K562 (cell line): ENCODE data around the gene DHRS13. TPM values are rescaled to one million over a fixed set of nuclear protein-coding genes. Genes with fewer than 3 reads are reported as not detected.

Source experiments
- CTBP1 ChIP-seq: fragments of 450-650 bp; IDR thresholded peaks from 2 replicates; pipeline ENCODE4 v1.6.1; 2016; ENCODE audit warnings: borderline replicate concordance
- EP300 ChIP-seq: IDR thresholded peaks from 2 replicates; pipeline ENCODE4 v1.6.1; 2012; ENCODE audit warnings: low read length, improper control_type of control experiment
- FOSL1 ChIP-seq: fragments of 200-800 bp; sonication (Bioruptor generic); conservative IDR thresholded peaks from 2 replicates; pipeline ENCODE4 v1.6.1; 2016; ENCODE audit warnings: missing genetic modification characterization, missing compliant biosample characterization
- LEF1 ChIP-seq: fragments of 450-650 bp; IDR thresholded peaks from 2 replicates; pipeline ENCODE4 v1.6.1; 2016; ENCODE audit warnings: mild to moderate bottlenecking
- MEF2D ChIP-seq: conservative IDR thresholded peaks from 2 replicates; pipeline ENCODE4 v1.6.1; 2016; ENCODE audit warnings: low read depth, missing genetic modification characterization, missing compliant biosample characterization
- MXI1 ChIP-seq: IDR thresholded peaks from 2 replicates; pipeline ENCODE4 v1.6.1; 2011; ENCODE audit warnings: low read depth, mild to moderate bottlenecking, improper control_type of control experiment, low read length
- NRF1 ChIP-seq, 2 experiments: fragments of 450-650 bp; IDR thresholded peaks in 1 of 2; conservative IDR thresholded peaks in 1 of 2; 2 replicates each; pipeline ENCODE4 v1.6.1; 2014; ENCODE audit warnings: mild to moderate bottlenecking in 2 of 2
- SMARCA5 ChIP-seq: fragments of 450-650 bp; IDR thresholded peaks from 2 replicates; pipeline ENCODE4 v1.6.1; 2016
- TCF7L2 ChIP-seq: fragments of 150-350 bp; IDR thresholded peaks from 2 replicates; pipeline ENCODE4 v1.6.1; 2016; ENCODE audit warnings: low read depth, mild to moderate bottlenecking, low read length, moderate library complexity
- YBX1 ChIP-seq: fragments of 450-650 bp; IDR thresholded peaks from 2 replicates; pipeline ENCODE4 v1.7.1; 2016; ENCODE audit warnings: mild to moderate bottlenecking
- ZFP36 ChIP-seq: fragments of 150-350 bp; IDR thresholded peaks from 2 replicates; pipeline ENCODE4 v1.6.1; 2018; ENCODE audit warnings: low read length, low read depth; ENCODE audit not compliant: partially characterized antibody
- ZFX ChIP-seq: sonication (generic); formaldehyde crosslinking; IDR thresholded peaks from 2 replicates; pipeline ENCODE4 v1.8.0; 2022; ENCODE audit warnings: mild to moderate bottlenecking, missing genetic modification reagents, moderate library complexity
- ZNF668 ChIP-seq: fragments of 250-450 bp; sonication (Bioruptor Pico); IDR thresholded peaks from 2 replicates; pipeline ENCODE4 v1.8.0; 2022; ENCODE audit warnings: mild to moderate bottlenecking, inconsistent platforms
- ZNF778 ChIP-seq: fragments of 450-650 bp; formaldehyde crosslinking; IDR thresholded peaks from 2 replicates; pipeline ENCODE4 v1.4.0; 2020; ENCODE audit warnings: mild to moderate bottlenecking, moderate library complexity
- polyA plus RNA-seq, 8 experiments: library from polyadenylated mRNA; depleted of rRNA in 4 of 8; stranded (reverse) in 5 of 8; unstranded in 3 of 8; fragments of >200 nt; fragmentation: Nextera tagmentation in 2 of 8; fragmentation: Illumina TruSeq in 1 of 8; extraction: Ambion mirVana in 2 of 8; extraction: Trizol in 1 of 8; gene quantifications; 2 replicates each; pipeline versions ENCODE4 v1.2.1 to v1.2.3, GENCODE V29; 2011 to 2014; ENCODE audit warnings: inconsistent platforms in 1 of 8, missing spikeins in 1 of 8
- total RNA-seq, 7 experiments: library from RNA; depleted of rRNA in 6 of 7; stranded (reverse); fragments of >200 nt in 6 of 7; fragmentation: Illumina TruSeq in 2 of 7; extraction: Trizol in 2 of 7; gene quantifications; 2 replicates each; pipeline versions ENCODE4 v1.2.1 to v1.2.3, GENCODE V29; 2011 to 2021; ENCODE audit warnings: low replicate concordance in 1 of 7
- TF ChIP-seq, protein P1 (sequence below): fragments of 450-650 bp; IDR thresholded peaks from 2 replicates; pipeline ENCODE4 v1.6.1; 2016; ENCODE audit warnings: low read depth
- TF ChIP-seq, protein P2 (sequence below): fragments of 450-650 bp; conservative IDR thresholded peaks from 2 replicates; pipeline ENCODE4 v1.6.1; 2016; ENCODE audit warnings: missing genetic modification characterization, low read depth, mild to moderate bottlenecking, missing compliant biosample characterization, moderate library complexity
- TF ChIP-seq, protein P3 (sequence below): sonication (generic); formaldehyde crosslinking; IDR thresholded peaks from 2 replicates; pipeline ENCODE4 v1.8.0; 2022; ENCODE audit warnings: missing genetic modification reagents, mild to moderate bottlenecking, borderline replicate concordance

Gene DHRS13
- total and polyA plus RNA-seq, 9 of the 15 experiments (the other 6 are each of a cell fraction or from before 2014, with no cell fraction given) = 0.32 to 52.3 (median 34.3) TPM; not detected in 1

DNA sequence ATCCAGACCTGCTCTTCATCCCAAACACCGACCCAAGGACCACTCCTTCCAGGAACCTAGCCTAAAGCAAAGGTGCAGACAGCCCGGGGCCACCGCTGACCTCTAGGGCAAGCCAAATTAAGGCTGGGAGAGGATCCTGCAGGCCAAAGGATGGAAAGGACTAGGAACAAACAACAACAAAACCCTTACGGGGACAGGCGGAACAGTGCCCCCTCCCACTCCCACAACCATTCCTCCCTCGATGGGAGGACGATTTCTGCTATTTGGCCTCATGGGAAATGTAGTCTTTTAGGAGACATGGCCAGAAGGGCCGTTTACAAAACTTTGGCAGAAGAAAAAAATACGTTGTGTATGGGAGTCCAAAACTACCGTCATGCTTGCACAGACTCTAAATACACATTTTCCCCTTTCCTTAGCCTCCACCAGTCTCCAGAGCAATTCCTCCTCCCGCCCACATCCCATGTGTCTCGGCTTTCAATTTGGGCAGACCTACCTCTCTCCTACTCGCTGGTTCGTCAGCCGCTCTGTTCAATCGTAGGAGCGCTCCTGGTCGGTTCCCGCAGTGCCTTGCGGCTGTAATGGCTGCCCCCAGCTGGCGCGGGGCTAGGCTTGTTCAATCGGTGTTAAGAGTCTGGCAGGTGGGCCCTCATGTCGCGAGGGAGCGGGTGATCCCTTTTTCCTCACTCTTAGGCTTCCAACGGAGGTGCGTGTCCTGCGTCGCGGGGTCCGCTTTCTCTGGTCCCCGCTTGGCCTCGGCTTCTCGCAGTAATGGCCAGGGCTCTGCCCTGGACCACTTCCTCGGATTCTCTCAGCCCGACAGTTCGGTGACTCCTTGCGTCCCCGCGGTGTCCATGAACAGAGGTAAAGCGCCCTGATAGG, 48.2 kb downstream of the DHRS13 start, which contains the start of gene ERAL1 (continued):
- TF ChIP-seq MEF2D (tag) (no peak), ZNF668 (0 out of 2 replicates have a peak, but pooled peaks have one; percentile 4), MXI1 (peak; percentile 62; the same call in 1 of the 2 replicates), ZNF778 (CRISPR knock-in tag) (no peak), SMARCA5 (no peak), FOSL1 (tag) (peak; percentile 60), ZFX (CRISPR knock-in tag) (peak; percentile 83), TCF7L2 (peak; percentile 54), YBX1 (no peak), ZFP36 (peak; percentile 24), CTBP1 (peak; percentile 68), EP300 (0 out of 2 replicates have a peak, but pooled peaks have one; percentile 20), LEF1 (no peak), NRF1 (conservative IDR thresholded peaks at IDR 0.05 in 1 of 2, IDR thresholded peaks at IDR 0.05 in 1 of 2) (peak; percentile 61 to 73)
- TF ChIP-seq, protein P1, sequence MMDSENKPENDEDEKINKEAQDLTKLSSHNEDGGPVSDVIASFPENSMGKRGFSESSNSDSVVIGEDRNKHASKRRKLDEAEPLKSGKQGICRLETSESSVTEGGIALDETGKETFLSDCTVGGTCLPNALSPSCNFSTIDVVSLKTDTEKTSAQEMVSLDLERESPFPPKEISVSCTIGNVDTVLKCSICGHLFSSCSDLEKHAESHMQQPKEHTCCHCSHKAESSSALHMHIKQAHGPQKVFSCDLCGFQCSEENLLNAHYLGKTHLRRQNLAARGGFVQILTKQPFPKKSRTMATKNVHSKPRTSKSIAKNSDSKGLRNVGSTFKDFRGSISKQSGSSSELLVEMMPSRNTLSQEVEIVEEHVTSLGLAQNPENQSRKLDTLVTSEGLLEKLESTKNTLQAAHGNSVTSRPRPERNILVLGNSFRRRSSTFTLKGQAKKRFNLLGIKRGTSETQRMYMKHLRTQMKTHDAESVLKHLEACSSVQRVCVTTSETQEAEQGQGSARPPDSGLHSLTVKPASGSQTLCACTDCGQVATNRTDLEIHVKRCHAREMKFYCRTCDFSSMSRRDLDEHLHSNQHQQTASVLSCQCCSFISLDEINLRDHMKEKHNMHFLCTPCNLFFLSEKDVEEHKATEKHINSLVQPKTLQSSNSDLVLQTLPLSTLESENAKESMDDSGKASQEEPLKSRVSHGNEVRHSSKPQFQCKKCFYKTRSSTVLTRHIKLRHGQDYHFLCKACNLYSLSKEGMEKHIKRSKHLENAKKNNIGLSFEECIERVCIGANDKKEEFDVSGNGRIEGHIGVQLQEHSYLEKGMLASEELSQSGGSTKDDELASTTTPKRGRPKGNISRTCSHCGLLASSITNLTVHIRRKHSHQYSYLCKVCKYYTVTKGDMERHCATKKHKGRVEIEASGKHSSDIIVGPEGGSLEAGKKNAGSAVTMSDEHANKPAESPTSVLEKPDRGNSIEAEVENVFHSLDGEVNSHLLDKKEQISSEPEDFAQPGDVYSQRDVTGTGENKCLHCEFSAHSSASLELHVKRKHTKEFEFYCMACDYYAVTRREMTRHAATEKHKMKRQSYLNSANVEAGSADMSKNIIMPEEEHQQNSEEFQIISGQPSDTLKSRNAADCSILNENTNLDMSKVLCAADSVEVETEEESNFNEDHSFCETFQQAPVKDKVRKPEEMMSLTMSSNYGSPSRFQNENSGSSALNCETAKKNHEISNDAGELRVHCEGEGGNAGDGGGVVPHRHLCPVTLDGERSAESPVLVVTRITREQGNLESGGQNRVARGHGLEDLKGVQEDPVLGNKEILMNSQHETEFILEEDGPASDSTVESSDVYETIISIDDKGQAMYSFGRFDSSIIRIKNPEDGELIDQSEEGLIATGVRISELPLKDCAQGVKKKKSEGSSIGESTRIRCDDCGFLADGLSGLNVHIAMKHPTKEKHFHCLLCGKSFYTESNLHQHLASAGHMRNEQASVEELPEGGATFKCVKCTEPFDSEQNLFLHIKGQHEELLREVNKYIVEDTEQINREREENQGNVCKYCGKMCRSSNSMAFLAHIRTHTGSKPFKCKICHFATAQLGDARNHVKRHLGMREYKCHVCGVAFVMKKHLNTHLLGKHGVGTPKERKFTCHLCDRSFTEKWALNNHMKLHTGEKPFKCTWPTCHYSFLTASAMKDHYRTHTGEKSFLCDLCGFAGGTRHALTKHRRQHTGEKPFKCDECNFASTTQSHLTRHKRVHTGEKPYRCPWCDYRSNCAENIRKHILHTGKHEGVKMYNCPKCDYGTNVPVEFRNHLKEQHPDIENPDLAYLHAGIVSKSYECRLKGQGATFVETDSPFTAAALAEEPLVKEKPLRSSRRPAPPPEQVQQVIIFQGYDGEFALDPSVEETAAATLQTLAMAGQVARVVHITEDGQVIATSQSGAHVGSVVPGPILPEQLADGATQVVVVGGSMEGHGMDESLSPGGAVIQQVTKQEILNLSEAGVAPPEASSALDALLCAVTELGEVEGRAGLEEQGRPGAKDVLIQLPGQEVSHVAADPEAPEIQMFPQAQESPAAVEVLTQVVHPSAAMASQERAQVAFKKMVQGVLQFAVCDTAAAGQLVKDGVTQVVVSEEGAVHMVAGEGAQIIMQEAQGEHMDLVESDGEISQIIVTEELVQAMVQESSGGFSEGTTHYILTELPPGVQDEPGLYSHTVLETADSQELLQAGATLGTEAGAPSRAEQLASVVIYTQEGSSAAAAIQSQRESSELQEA = no peak
- TF ChIP-seq, protein P2, sequence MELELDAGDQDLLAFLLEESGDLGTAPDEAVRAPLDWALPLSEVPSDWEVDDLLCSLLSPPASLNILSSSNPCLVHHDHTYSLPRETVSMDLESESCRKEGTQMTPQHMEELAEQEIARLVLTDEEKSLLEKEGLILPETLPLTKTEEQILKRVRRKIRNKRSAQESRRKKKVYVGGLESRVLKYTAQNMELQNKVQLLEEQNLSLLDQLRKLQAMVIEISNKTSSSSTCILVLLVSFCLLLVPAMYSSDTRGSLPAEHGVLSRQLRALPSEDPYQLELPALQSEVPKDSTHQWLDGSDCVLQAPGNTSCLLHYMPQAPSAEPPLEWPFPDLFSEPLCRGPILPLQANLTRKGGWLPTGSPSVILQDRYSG (tag) = 0 out of 2 replicates have a peak, but pooled peaks have one; percentile 33
- TF ChIP-seq, protein P3, sequence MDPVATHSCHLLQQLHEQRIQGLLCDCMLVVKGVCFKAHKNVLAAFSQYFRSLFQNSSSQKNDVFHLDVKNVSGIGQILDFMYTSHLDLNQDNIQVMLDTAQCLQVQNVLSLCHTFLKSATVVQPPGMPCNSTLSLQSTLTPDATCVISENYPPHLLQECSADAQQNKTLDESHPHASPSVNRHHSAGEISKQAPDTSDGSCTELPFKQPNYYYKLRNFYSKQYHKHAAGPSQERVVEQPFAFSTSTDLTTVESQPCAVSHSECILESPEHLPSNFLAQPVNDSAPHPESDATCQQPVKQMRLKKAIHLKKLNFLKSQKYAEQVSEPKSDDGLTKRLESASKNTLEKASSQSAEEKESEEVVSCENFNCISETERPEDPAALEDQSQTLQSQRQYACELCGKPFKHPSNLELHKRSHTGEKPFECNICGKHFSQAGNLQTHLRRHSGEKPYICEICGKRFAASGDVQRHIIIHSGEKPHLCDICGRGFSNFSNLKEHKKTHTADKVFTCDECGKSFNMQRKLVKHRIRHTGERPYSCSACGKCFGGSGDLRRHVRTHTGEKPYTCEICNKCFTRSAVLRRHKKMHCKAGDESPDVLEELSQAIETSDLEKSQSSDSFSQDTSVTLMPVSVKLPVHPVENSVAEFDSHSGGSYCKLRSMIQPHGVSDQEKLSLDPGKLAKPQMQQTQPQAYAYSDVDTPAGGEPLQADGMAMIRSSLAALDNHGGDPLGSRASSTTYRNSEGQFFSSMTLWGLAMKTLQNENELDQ (CRISPR knock-in tag) = no peak
